Measurements from ENCODE around the gene MYO9B.
A peak's percentile ranks its signal among the peaks of the same experiment; 100 is the strongest.

The MYO9B gene

DNA sequence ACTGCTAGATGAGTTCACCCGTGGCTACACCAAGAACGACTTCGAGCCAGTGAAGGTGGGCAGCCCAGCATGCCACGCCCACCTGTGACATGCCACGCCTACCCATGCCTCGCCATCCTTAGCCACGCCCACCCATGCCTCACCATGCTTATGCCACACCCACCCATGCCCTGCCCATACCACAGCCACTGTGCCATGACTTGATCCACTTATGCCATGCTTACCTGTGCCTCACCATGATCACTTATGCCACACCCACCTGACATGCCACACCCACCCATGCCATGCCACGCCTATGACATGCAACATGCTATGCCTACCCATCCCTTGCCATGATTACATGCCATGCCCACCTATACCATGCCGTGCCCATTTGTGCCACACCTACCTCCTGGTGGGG, 126.7 kb downstream of the MYO9B start:
- no peak overlapping the region for H3K4me3 ChIP-seq (ENCODE audit: low read depth, low read length)
- TF ChIP-seq, protein P1, sequence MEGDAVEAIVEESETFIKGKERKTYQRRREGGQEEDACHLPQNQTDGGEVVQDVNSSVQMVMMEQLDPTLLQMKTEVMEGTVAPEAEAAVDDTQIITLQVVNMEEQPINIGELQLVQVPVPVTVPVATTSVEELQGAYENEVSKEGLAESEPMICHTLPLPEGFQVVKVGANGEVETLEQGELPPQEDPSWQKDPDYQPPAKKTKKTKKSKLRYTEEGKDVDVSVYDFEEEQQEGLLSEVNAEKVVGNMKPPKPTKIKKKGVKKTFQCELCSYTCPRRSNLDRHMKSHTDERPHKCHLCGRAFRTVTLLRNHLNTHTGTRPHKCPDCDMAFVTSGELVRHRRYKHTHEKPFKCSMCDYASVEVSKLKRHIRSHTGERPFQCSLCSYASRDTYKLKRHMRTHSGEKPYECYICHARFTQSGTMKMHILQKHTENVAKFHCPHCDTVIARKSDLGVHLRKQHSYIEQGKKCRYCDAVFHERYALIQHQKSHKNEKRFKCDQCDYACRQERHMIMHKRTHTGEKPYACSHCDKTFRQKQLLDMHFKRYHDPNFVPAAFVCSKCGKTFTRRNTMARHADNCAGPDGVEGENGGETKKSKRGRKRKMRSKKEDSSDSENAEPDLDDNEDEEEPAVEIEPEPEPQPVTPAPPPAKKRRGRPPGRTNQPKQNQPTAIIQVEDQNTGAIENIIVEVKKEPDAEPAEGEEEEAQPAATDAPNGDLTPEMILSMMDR (IDR thresholded peaks at IDR 0.05; ENCODE audit: low read depth, low read length, missing control alignments), result no peak
- in situ Hi-C loops (cut with HindIII; ENCODE audit: low pct_ligation_motif_present, low sequenced_read_pairs), result no loop called here

DNA sequence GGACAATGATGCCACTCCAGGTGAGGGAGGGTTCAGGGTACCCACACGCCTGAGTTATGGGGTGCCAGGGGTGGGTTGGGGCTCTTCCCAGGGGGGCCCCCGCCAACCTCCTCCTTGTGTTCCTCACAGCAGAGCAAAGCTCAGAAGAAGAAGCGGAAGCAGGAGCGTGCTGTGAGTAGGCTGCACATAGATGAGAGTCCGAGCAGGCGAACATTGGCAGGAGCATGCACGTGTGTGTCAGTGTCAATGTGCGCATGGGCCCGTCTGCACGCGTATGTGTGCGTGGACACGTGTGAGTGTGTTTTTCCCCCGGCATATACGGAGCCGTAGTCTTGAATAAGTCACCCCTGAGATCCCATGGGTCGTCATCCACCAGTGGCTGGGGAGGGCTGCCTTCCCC, 127.1 kb downstream of the MYO9B start:
- TF ChIP-seq, protein P1 (IDR thresholded peaks at IDR 0.05; ENCODE audit: low read depth, low read length, missing control alignments), result no peak
- H3K4me3 ChIP-seq (ENCODE audit: low read depth, low read length), result no peak overlapping the region
- no peak overlapping the region for H3K27ac ChIP-seq
- in situ Hi-C loops (cut with HindIII; ENCODE audit: low pct_ligation_motif_present, low sequenced_read_pairs), result no loop called here
- H3K27me3 ChIP-seq (replicated peaks), result no peaks in the 10 kb centered on the region
- no peak for DNase-seq
- H3K36me3 ChIP-seq (replicated peaks), result peaks cover 75% of the 10 kb centered on the region

More for the DNA sequence above, 126.7 kb downstream of the MYO9B start:
- DNase-seq, result no peak
- Histone ChIP-seq H3K27ac (no peak overlapping the region), H3K27me3 (replicated peaks) (no peaks in the 10 kb centered on the region), H3K36me3 (replicated peaks) (peaks cover 79% of the 10 kb centered on the region)

DNA sequence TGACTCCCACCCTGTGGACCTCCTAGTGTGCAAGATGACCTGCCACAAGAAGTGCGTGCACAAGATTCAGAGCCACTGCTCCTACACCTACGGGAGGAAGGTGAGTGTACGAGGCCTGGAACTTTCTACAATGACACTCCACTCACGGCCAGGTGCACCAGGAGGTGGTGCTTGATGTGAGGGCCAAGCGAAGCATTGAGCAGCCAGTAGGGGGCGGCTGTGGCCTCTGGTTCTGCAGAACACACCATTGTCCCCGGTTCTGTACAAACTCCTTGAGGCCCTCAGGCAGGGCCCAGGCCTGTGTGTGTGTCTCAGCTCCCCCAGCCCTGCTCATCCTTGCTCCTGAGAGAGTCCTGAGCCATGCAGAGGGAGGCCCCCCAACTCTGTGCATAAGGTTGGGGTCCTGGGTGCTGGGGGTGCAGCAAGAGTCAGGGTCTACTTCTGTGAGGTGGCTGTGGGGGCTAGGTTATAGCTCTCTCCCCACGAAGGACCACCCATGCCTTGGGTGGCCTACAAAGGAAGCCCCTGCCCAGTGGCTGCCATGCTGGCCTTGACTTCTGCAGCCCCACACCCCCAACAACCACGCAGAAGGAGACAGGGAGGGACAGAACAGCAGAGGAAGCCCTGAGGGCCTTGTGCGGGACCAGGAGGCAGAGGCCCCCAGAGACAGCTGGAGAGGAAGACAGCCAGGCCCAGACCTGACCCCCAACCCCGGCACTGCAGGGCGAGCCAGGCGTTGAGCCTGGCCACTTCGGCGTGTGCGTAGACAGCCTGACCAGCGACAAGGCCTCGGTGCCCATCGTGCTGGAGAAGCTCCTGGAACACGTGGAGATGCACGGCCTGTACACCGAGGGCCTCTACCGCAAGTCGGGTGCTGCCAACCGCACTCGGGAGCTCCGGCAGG, 129.9 kb downstream of the MYO9B start:
- Histone ChIP-seq H3K27me3 (replicated peaks) (no peaks in the 10 kb centered on the region), H3K4me3 (ENCODE audit: low read depth, low read length) (no peak overlapping the region), H3K27ac (no peak overlapping the region), H3K36me3 (replicated peaks) (peaks cover 69% of the 10 kb centered on the region)
- TF ChIP-seq, protein P1 (IDR thresholded peaks at IDR 0.05; ENCODE audit: low read depth, low read length, missing control alignments), result peak; percentile 83
- DNase-seq, result peak; percentile 29
- in situ Hi-C loops (cut with HindIII; ENCODE audit: low pct_ligation_motif_present, low sequenced_read_pairs), result no loop called here

DNA sequence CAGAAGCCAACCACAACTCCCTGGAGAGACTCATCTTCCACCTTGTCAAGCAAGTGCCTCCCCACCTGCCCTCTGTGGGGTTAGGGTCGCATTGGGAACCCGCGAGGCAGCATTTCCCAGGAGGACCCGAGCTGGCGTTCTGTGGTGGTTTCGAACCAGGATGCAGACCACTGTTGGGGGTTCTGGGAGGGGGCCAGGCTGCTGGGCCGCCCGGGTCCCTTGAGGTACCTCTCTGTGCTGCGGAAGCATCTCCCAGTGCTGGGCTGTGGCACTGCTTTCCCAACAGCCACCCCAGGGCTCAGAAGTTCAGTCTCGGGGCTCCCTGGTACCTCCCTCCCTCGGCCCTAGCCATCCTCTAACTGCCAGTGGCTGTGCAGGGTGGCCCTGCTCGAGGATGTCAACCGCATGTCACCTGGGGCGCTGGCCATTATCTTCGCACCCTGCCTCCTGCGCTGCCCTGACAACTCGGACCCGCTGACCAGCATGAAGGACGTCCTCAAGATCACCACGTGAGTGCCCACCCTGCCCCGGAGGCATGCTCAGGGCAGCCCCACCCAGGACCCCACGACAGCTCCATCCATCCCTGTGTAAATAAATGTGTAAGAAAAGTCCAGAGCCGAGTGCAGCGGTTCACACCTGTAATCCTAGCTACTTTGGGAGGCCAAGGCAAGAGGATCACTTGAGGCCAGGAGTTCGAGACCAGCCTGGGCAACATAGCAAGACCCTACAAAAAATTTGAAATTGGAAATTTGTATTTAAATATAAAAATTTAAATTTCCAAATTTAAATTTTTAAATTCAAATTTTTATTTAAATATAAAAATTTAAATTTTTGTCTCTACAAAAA, 131.4 kb downstream of the MYO9B start:
- TF ChIP-seq, protein P1 (IDR thresholded peaks at IDR 0.05; ENCODE audit: low read depth, low read length, missing control alignments), result no peak
- Histone ChIP-seq H3K36me3 (replicated peaks) (peaks cover 66% of the 10 kb centered on the region), H3K27me3 (replicated peaks) (no peaks in the 10 kb centered on the region), H3K4me3 (ENCODE audit: low read depth, low read length) (no peak overlapping the region), H3K27ac (no peak overlapping the region)
- DNase-seq, result no peak
- in situ Hi-C loops (cut with HindIII; ENCODE audit: low pct_ligation_motif_present, low sequenced_read_pairs), result no loop called here

DNA sequence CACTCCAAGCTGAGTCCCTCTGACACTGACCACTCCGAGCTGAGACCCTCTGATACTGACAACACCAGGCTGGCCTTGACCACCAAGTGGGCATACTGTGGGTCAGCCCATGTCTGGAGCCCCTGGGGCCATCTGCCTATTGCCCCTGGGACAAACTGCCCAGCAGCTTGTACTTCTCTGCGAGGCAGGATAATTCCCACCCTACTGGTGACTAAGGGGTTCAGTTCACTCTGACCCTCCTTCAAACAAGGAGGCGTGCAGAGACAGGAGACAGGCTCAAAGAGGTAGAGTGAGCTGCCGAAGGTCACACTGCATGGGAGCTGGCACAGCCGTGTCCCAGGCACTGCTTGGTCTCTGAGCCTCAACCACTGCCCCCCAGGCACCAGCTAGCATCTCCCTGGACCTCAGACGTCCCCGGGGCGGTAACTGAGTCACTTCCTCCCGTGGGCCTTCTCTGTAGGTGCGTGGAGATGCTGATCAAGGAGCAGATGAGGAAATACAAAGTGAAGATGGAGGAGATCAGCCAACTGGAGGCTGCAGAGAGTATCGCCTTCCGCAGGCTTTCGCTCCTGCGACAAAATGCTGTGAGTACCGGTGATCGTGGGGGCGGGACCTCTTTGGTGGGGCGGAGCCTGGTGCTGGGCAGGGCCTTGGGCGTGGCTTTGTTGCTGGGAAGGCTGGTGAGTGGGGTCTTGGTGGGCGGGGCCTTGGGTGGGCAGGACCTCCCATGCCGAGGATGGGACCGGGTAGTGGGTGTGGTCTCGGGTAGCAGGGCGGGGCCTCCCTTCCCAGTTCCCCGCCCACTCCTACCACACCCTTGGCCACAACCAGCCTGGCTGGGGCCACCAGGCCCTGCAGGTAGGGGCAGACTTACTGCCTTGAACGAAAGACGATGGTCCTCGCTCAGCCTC, 133.8 kb downstream of the MYO9B start:
- in situ Hi-C loops (cut with HindIII; ENCODE audit: low pct_ligation_motif_present, low sequenced_read_pairs), result no loop called here
- Histone ChIP-seq H3K27me3 (replicated peaks) (no peaks in the 10 kb centered on the region), H3K36me3 (replicated peaks) (peaks cover 63% of the 10 kb centered on the region), H3K4me3 (ENCODE audit: low read depth, low read length) (no peak overlapping the region), H3K27ac (no peak overlapping the region)
- DNase-seq, result no peak
- TF ChIP-seq, protein P1 (IDR thresholded peaks at IDR 0.05; ENCODE audit: low read depth, low read length, missing control alignments), result no peak

Measured in brain microvascular endothelial cell (primary cell).